ENCODE measurements around the gene PSMD1.

Gene PSMD1

DNA sequence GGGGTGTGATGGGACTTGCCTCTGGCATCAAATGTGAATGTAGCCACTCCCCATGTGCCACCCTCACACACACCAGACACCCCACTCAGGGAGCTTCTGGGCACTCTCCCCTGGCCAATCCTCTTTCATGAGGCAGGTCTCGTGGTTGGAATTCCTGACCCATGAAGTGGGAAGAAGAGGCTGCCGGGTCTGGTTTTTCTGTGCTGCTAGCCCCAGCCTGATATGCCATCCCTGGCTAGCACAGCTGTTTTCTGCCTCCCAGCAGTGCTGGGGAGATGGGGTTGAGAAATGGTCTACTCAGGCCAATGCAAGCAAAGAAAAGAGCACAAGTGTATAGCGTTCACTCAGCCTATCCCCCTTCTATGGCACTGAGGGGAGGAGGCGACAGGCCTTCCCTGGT is 20.5 kb upstream of the PSMD1 start:
- no peak for DNase-seq

DNA sequence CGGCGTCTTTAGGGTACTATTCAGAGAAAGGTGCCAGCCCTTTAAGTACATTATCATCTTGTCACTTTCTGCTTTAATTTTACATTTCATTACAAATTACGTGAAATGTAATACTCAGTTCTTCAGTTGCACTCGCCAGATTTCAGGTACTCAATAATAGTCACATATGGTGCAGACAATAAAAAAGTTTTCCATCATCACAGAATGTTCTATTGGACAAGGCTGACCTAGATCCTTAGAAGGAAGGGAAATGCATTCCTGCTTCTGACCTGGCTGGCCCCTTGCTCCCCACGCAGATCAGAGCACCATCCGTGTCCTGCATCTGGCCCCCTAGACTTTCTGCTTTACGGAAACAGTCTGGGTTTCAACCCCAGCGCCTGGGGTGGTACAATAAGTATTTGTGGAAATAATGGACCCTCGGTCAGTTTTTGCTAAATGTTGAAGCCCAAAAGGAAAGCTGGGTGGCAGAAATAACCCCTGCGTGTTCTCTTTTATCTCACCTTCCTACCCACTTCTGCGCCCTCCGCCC is 20.0 kb upstream of the PSMD1 start:
- peak in 1 of 2 experiments; percentile 17 for DNase-seq

DNA sequence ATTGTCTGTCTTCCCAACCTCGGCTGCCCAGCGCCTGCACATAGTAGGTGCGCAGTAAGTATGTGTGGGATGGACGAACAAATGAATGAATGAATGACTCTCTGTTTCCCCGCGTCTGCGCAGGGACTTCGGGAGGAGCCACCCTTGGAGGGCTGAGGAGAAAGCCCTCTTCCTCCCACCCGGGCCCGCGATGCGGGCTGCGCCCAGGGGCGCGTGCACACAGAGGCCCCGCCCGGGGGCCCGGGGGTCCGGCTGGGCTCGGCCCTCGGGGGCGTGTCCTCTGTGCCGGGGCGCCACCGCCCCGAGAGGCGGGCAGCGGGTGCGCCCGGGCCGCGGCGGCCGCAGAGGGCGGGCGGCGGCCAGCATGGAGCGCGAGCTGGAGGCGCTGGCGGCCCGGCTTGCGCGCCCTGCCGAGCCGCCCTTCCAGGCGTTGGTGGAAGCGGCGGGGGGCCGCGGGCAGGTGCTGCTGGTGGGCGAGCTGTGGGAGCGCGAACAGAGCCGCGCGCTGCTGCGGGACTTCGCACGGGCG is 19.4 kb upstream of the PSMD1 start, which contains the start of gene C2orf72:
Gene C2orf72, plus strand, starts transcription at position 322 of the 529 bp plus-strand sequence. Its CDS starts 43 bp downstream, at position 365.
- DNase-seq: no peak

DNA sequence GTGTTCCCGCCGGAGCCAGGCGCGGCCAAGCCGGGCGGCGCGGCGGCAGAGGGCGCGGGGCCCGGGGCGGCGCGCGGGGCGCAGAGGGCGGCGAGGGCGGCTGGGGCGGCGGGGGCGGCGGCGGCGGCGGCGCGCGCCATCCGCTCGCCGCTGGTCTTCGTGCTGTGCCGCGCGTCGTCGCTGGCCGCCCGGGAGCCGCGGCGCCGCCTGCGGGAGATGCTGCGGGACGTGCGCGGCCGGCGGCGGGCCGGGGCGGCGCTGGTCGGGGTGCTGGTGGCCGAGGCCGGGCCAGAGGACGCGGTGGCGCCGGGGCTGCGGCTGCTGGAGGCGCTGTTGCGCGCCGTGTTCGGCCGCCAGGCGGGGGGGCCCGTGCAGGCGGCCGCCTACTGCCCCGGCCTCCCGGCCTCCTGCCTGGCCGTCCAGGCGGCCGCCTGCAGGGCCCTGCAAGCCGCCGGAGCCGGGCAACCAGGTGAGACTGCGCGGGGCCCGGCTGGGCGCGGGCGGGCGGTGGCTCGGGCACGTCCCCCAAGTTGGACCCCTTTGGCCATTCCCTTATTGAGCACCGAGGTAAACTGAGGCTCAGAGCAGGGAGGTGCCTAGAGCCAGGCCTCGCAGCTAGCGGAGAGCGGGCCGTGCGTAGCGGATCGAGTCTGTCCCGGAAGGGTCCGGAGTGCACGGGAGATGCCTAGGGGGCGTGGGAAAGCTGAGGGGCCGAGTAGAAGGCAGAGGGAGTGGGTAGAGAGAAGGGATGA is 18.8 kb upstream of the PSMD1 start:
- DNase-seq: peak in 1 of 2 experiments; percentile 35

DNA sequence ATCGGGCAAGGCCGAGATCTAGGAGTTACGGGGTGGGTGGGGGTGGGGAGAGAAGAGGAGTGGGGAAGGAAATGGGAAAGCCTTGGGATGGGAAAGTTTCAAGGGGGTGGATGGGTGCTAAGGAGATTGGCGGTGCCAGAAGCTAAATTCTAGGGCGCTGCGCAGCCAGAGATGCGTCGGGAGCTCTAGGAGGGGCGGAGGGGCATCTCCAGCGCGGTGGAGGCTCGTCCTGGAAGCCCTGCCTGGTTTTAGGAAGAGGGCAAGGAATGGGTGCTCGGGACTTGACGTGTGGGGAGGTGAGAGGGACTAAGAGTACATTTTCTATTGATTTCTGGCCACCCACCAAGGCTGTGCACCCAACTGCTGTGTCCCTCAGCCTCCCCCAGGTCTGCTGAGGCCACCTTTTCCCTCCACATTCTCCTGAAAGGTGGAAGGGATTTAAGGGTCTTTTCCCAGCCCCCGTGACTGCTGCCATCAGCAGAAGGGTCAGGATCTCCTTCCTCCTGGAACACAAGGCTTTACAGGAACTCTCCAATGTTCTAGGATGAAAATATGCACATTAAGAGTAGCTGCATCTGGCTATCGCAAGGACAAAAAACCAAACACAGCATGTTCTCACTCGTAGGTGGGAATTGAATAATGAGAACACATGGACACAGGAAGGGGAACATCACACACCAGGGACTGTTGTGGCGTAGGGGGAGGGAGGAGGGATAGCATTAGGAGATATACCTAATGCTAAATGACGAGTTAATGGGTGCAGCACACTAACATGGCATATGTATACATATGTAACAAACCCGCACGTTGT is 18.0 kb upstream of the PSMD1 start:
- DNase-seq: no peak

DNA sequence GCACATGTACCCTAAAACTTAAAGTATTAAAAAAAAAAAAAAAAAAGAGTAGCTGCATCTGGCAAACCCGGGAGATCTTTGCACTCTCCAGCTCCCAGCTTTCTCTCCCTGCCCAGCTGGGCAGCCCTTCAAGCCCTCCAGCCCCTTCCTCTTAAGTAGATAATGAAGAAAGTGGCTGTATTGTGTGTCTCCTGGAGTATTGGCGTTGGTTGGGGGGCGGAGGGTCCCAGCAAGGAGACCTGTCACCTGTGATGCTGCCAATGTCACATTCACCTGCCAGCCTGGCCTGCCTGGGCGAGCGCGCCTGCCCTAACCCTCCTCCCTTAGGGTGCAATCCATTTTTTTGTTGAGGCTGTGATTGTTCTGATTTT is 17.4 kb upstream of the PSMD1 start:
- DNase-seq: no peak

DNA sequence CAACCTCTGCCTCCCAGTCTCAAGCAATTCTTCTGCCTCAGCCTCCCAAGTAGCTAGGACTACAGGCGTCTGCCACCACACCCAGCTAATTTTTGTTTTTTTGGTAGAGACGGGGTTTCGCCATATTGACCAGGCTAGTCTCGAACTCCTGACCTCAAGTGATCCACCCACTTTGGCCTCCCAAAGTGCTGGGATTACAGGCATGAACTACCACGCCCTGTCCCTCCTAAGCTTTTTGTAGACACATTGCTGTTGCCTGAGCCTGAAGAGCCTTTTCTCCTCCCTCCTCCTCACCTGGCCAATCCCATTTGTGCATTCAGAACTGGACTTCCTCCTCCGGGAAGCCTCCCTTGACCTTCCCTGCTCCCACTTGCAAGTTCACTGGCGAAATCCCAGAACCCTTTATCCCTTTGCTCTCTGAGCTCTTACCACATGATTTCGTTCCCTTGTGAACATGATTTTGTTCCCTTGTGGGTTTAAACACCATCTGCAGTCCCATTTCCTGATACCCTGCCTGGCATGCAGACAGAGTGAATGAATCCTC is 16.8 kb upstream of the PSMD1 start:
- no peak for DNase-seq

DNA sequence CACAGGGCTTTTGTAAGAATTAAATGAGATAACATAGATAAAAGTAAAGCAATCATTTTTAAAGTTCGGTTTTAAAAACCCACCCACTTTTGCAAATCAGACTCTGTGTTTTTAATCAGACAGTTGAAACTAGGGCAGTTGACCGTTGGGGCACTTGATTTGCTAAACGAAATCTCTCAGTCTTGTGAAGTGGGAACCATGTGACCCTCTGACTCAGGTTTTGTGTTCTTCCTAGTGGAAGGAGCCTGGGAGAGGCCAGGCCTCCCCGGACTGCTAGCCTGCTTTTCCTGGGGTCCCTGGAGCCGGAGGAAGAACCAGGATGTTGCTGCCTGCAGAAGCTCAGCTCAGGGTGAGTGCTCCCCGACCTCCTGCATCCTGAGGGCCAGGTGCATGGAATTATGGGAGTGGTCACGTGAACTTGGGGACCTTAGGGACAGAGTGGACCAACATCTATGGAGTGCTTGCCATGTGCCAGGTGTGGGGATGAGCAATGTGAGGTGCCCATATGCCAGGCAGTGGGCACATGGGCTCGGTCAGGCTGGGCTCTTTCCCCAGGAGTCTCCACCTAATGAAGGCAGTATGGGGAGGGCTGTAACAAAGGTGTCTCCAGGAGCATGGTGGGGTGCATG is 15.5 kb upstream of the PSMD1 start:
- DNase-seq: no peak

DNA sequence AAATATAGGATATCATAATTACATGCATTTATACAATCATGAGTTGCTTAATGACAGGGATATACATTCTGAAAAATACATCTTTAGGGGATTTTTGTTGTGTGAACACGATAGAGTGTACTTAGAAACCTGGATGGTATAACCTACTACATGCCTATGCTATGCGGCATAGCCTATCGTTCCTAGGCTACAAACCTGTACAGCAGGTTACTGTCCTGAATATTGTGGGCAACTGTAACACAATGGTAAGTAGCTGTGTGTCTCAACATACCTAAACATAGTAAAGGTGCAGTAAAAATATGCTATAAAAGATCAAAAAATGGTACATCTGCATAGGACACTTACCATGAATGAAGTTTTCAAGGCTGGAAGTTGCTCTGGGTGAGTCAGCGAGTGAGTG is 12.9 kb upstream of the PSMD1 start:
- DNase-seq: no peak

DNA sequence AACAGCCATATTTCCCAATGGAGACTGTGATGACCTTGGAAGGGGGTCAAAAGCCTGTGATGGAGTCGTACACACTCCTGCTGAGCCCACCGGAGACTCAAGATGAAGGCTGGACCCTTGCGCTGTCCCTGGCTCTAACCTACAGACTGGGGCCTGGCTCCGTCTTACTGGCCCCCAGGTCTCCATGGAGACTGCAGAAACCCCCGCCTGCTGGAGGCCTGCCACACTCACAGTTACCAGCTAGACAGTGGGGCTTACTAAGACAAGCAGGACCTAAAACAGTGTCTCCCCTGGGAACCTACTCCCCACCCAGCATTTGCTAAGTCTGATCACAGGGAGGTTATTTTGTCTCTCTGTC is 9.8 kb upstream of the PSMD1 start:
- no peak for DNase-seq

DNA sequence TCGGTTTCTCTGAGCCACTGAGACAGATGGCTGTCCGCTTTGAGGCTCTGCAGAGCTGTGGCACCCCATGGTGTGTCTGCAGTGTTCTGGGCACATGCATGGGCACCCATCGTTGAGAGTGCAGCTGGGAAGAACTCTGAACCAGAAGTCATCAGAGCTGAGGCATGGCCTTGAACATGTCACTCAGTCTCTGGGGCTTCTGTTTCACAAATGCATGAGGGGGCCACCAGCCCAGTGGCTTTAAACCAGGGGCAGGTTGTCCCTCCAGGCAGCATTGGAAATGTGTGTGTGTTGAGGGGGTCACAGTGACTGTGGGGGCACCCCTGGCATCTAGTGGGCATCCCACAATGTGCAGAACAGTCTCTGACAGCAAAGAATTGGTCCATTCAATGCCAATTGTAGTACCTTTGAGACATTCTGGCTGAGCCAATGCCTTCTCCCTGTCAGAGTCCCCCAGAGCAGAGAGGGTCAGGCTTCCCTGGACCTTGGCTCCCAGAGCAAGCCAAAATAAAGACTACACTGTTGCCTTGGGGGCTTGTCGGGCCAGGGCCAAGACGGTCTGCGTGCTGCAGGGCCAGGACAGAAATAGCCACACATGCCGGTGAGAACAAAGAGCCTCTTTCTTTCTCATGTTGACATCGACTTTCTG is 9.3 kb upstream of the PSMD1 start:
- no peak for DNase-seq

DNA sequence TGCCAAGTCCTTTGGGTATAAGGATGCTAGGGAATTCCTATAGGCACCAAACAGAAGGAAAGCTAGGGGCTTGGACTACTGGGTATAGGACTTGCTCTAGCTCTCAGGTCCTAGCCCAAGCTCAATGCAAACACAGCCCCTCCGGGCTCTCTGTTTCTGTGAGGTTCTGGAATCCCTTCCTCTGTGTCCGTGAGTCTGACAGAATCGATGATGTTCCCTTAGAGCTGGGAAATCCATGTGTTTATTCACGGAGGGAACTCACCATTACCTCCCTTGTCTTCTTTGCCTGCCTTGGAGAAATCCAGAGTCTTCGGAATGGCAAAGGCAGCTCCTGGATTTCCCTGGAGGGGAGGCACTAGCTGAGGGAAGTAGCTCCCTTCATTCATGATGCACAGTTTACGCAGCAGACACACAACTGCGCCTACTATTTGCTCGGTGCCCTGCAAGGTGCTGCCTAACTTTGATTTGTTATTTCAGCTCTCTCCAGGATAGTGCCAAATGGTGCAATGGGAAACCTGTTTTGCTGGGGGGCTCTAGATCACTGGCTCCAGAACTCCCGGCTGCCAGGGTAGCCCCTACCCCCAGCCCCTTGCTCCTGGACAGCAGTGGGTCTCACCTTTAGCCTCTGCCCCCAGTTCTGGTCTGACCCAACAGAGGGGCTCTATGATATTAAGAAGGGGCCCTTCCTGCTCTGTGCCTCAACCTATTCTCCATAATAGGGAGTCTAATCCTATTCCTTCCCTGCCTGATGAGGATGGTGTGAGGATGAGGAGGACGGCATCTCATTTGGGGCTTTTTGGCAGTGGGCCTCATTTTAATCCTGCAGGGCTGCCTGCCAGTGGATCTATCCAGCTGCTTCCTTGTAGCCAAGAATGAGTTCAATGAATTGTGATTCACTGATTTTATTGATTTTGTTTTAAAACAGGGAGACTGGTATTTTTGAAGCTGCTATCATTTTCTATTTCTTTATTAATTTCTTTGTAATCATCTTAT is 8.4 kb upstream of the PSMD1 start:
- DNase-seq: no peak

DNA sequence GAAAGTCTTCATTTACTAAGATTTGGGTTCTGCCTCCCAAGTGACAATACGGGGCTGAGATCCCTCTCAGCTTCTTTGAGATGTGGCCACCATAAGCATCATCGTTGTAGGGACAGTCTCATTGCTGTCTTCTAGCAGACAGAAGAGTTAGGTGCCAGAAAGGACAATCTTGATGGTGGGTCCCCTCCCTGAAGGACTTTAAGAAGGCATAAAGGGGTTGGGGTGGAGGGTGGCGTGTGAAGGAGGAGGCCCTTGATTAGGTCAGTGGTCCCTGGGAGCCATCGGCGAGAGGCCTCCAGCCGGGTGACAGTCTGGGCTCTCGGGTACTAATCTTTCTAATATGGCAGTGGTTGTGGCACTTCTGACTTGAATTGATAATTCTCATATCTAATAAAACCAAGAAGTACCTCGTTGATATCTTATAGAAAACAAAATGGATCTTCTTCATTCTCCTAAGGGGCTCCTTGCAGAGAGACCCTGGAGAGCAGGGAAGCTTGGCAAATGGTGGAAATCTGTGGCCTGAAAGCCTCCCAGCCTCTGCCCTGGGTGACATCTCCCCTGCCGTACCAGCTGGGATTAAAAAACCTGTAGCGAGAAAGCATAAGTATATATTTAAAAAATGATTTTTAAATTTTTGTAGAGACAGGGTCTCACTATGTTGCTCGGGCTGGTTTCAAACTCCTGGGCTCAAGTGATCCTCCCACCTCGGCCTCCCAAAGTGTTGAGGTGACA is 7.2 kb upstream of the PSMD1 start:
- DNase-seq: no peak

DNA sequence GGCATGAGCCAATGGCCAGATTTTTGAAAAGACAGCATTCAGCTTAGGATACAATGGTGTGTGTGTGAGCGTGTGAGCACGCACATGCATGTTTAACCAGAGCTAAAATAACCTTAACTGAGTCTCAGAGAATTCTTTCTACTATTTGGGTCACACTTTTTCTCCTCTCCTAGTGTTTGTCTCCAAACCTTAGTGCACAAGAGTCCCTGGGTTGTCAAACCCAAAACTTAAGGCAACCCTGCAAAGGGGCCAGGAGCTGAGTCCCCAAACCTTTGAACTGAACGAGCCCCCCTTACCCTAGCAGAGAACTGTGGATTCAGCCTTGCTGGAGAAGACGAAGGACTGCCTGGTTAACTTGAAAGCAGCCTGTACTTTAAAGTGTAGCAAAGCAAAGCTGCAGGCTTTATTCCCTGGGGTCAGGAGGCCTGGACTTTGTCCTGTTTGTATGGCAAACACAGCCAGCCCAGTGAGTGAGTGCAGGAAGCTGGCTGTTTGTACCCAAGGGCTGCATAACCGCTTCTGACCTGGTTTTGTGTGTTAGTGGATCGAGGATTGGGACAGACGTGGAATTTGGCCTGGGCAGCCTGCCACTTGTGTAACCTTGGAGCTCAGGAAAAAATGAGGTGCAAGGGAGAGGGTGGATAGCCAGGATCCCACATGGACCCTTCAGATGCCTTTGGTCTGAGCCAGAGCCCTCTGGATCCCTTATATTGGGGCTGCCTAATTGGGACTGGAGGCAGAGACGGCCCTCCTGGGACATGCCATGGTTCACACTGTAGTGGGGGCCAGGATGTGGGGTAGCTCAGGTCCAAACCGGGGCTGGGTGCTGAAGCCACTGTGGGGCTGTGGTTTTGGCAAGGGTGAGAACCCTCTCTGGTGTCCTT is 6.4 kb upstream of the PSMD1 start:
- DNase-seq: no peak

DNA sequence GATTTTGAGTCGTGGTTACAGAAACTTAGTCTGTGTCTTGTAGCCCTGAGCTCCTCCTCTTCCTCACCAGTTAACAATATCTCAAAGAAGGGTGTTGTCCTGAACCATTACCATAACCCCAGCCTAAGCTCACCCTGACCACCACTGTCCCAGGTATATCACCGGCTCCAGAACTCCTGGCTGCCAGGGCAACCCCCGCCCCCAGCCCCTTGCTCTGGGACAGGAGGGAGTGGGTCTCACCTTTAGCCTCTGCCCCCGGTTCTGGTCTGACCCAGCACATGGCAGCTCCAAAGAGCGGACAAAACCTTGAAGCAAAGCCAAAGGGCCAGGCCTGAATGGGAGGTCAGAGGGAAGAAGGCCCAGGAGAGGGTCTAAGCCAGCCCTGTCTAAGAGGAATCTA is 5.6 kb upstream of the PSMD1 start:
- DNase-seq: no peak

DNA sequence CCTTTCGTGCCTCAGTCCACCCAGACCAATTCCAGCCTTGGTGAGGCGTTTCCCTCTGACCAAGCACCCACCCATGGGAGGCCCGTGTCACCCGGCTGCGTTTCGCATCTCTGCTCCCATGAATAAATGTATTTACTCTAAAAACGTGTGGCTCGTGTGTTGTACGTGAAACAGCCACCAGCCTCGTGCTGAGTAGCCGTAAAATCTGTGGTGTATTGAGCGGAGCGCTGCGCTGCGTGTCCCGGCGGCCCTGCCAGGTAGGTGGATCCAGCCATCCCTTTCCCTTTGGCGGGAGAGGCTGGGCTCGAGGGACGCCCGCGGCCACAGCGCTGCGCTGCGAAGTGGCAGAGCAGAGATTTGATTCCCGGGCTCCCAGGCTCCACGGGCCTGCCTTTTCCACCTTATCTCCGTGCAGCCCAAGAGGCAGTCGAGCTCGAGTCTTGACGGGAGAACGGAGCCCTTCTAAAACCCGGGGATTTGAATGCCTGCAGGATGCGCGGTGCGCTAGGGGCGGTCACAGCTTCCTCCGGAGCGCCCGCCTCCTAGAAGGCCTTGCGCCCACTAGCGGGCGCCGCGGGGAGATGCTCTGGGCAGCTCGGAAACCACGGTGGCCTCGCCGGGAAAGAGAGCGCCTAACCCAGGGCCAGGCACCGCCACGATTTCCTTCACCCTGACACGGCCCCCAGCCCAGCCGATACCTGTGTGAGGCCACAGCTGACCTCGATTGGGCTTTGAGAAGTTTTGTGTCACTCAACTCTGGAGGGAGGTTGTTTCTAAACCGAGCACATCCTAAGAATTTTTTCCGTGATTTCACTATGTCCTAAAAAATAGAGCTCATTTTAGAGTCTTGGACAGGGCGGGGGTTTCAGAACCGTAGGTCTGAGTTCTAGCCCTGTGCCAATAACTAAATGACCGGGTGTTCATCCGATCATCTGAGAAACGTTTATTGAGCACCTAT is 3.9 kb upstream of the PSMD1 start:
- DNase-seq: peak; percentile 78 to 81

DNA sequence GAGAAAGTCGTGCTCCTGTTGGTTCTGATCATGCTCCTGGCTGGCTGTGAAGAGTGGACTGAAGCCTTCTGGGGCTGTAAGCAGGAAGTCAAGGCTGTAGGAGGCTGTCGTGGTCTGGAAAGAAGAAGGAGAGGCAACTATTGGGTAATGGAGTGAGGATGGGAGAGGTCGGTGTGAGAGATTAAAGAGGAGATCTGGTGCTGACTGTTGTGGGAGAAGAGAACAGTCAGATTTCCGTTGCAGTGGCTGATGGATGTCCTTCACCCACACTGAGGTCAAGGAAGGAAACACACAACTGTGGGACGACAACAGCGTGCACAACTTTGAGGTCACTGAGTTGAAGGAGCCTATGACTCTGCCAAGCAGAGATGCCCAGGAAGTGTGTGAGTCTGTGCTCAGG is 2.8 kb upstream of the PSMD1 start:
- DNase-seq: no peak

DNA sequence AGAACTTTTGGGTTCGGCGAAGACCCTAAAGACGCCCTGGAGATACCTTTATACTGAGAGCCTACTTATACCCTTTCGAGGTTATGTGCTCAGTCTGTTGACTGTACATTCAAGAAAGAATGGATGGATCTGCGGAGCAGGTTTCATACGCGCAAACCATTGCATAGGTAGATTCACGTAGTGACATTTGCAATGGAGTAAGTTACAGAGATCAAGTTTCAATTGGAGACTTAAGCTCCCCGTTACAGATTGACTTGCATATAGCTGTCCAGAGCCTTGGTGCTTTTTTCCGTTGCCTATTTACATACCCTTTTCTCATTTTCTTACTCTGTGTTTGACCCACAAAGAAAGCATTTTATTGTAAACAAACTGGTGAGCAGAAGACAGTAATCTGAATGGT is 923 bp downstream of the PSMD1 start:
- peak in 1 of 2 experiments; percentile 18 for DNase-seq

Measured in NCI-H524 (cell line).